Vagina (tissue), 2 donors: ENCODE data around the gene TICAM1. TPM values are rescaled to one million over a fixed set of nuclear protein-coding genes. Genes with fewer than 3 reads are reported as not detected.
"Not testable (repeated sequence)": the region's sequence is repeated elsewhere in the genome, so short reads cannot be mapped to it uniquely, and the experiment has no call there.

Experiments used
- DNase-seq, 2 donors: peaks; one replicate each; pipeline ENCODE4 v3.0.0-alpha.2; 2017; ENCODE audit errors: extremely low spot score in 2 of 2
- H3K27ac ChIP-seq: fragments of 200-600 bp; sonication (generic); one replicate; pipeline ENCODE4 v1.5.1; 2019
- H3K27me3 ChIP-seq: fragments of 200-600 bp; sonication (generic); one replicate; pipeline ENCODE4 v1.5.1; 2019
- H3K36me3 ChIP-seq, 2 donors: fragments of 200-600 bp; sonication (generic); one replicate each; pipeline ENCODE4 v1.5.1; 2017 to 2019
- H3K4me1 ChIP-seq: fragments of 200-600 bp; sonication (generic); one replicate; pipeline ENCODE4 v1.5.1; 2019
- H3K4me3 ChIP-seq, 2 donors: fragments of 200-600 bp; sonication (generic); 1 replicate in 1 of 2; 2 replicates in 1 of 2; pipeline ENCODE4 v1.5.1; 2016 to 2019
- H3K9me3 ChIP-seq: fragments of 200-600 bp; sonication (generic); one replicate; pipeline ENCODE4 v1.5.1; 2019
- POLR2A ChIP-seq, 2 donors: fragments of 450-650 bp; IDR thresholded peaks; one replicate each; pipeline ENCODE4 v1.6.1; 2017; ENCODE audit warnings: antibody characterized with exemption in 2 of 2, mild to moderate bottlenecking in 2 of 2, moderate library complexity in 2 of 2
- POLR2AphosphoS5 ChIP-seq, 2 donors: sonication (generic); formaldehyde crosslinking; IDR thresholded peaks; one replicate each; pipeline ENCODE4 v1.9.0; 2017; ENCODE audit warnings: antibody characterized with exemption in 2 of 2, mild to moderate bottlenecking in 2 of 2, low read depth in 1 of 2; ENCODE audit not compliant: insufficient read depth in 1 of 2
- intact Hi-C: fragments of 100-400 bp; cut with DNase I; formaldehyde crosslinking; loops from one replicate; pipeline ENCODE4 v1.15.1; 2023
- total RNA-seq: library from RNA; depleted of rRNA; stranded (reverse); fragments of >200 nt; gene quantifications from one replicate; pipeline ENCODE4 v1.2.3, GENCODE V29; 2016
- TF ChIP-seq, protein P1 (sequence below), 3 experiments: fragments of 450-650 bp in 2 of 3; fragments of 200-600 bp in 1 of 3; sonication (generic) in 1 of 3; IDR thresholded peaks; one replicate each; pipeline ENCODE4 v1.5.1; 2017 to 2019; ENCODE audit warnings: antibody characterized with exemption in 3 of 3, mild to moderate bottlenecking in 2 of 3, moderate library complexity in 2 of 3

TICAM1 gene
- total RNA-seq, 1 donor from 2014 or later: 16.5 TPM

DNA sequence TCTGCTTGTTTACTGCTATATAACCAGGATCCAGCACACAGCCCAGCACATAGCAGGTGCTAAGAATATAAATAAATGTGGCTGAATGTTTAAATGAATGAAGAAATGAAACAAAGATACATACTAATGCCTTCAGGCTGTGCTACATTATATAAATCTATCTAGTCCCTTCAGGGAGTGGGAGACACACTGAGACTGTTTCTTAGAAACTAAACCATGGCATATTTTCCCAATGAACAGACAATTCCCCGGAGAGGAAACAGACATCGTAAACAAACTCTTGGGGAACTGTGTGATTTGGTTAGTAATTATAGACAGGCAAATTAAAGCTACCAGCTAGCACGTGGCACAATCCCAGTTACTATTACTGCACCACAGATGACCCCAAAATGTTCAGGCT lies 49.7 kb downstream of the TICAM1 start:
- no peaks in the 10 kb centered on the region for H3K9me3 ChIP-seq
- H3K4me3 ChIP-seq: no peak overlapping the region
- intact Hi-C loops: no loop called here
- H3K4me1 ChIP-seq: peaks cover 4% of the 10 kb centered on the region
- H3K27ac ChIP-seq: no peak overlapping the region
- H3K27me3 ChIP-seq: no peaks in the 10 kb centered on the region
- no peak for DNase-seq
- H3K36me3 ChIP-seq: no peaks in the 10 kb centered on the region
- TF ChIP-seq, protein P1, sequence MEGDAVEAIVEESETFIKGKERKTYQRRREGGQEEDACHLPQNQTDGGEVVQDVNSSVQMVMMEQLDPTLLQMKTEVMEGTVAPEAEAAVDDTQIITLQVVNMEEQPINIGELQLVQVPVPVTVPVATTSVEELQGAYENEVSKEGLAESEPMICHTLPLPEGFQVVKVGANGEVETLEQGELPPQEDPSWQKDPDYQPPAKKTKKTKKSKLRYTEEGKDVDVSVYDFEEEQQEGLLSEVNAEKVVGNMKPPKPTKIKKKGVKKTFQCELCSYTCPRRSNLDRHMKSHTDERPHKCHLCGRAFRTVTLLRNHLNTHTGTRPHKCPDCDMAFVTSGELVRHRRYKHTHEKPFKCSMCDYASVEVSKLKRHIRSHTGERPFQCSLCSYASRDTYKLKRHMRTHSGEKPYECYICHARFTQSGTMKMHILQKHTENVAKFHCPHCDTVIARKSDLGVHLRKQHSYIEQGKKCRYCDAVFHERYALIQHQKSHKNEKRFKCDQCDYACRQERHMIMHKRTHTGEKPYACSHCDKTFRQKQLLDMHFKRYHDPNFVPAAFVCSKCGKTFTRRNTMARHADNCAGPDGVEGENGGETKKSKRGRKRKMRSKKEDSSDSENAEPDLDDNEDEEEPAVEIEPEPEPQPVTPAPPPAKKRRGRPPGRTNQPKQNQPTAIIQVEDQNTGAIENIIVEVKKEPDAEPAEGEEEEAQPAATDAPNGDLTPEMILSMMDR (IDR thresholded peaks at IDR 0.05): no peak
- no peak for TF ChIP-seq POLR2AphosphoS5 (IDR thresholded peaks at IDR 0.05; ENCODE audit: insufficient read depth in 1 of 2, low read depth in 1 of 2)
- no peak for TF ChIP-seq POLR2A (IDR thresholded peaks at IDR 0.05)

DNA sequence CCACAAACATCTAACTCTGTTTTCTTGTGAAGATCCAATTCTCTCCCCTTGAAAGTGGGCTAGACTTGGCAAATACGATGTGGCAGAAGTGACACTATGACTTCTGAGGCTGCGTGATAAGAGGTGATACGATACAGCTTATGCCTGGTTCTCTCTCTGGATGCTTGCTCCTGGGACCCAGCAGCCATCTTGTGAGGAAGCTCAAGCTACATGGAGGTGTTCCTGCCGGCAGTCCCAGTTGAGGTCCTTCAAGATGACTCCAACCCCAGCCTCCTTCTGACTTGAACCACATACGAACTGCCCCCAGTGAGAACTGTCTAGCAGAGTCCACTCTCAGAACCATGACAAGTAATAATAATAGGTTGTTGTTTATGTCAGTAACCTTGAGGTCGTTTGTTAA lies 50.7 kb downstream of the TICAM1 start:
- no peak for DNase-seq
- Histone ChIP-seq H3K27ac (no peak overlapping the region), H3K27me3 (no peaks in the 10 kb centered on the region), H3K4me1 (peaks cover 4% of the 10 kb centered on the region), H3K36me3 (no peaks in the 10 kb centered on the region), H3K9me3 (no peaks in the 10 kb centered on the region), H3K4me3 (no peak overlapping the region)
- intact Hi-C loops: no loop called here
- TF ChIP-seq POLR2AphosphoS5 (IDR thresholded peaks at IDR 0.05; ENCODE audit: insufficient read depth in 1 of 2, low read depth in 1 of 2) (no peak), POLR2A (IDR thresholded peaks at IDR 0.05) (no peak)
- TF ChIP-seq, protein P1 (IDR thresholded peaks at IDR 0.05): no peak

DNA sequence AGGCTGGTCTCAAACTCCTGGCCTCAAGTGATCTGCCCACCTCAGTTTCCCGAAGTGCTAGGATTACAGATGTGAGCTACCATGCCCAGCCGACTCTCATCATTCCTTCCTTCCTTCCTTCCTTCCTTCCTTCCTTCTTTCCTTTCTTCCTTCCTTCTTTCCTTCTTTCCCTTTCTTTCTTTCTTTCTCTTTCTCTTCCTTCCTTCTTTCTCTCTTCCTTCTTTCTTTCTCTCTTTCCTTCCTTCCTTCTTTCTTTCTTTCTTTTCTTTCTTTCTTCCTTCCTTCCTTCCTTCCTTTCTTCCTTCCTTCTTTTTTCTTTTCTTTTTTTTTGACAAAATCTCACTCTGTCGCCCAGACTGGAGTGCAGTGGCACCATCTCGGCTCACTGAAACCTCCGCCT lies 53.4 kb downstream of the TICAM1 start:
- intact Hi-C loops, H3K4me3 ChIP-seq, H3K9me3 ChIP-seq, H3K4me1 ChIP-seq, H3K36me3 ChIP-seq, H3K27me3 ChIP-seq, H3K27ac ChIP-seq, DNase-seq: not testable (repeated sequence)

GRCh38 chr19:4776436-4777211 lies 54.9 kb downstream of the TICAM1 start:
- Histone ChIP-seq H3K4me3 (no peak overlapping the region), H3K4me1 (no peaks in the 10 kb centered on the region), H3K27me3 (no peaks in the 10 kb centered on the region), H3K9me3 (no peaks in the 10 kb centered on the region), H3K36me3 (no peaks in the 10 kb centered on the region), H3K27ac (no peak overlapping the region)
- intact Hi-C loops: no loop called here
- DNase-seq: no peak
- no peak for TF ChIP-seq POLR2AphosphoS5 (IDR thresholded peaks at IDR 0.05; ENCODE audit: insufficient read depth in 1 of 2, low read depth in 1 of 2)

DNA sequence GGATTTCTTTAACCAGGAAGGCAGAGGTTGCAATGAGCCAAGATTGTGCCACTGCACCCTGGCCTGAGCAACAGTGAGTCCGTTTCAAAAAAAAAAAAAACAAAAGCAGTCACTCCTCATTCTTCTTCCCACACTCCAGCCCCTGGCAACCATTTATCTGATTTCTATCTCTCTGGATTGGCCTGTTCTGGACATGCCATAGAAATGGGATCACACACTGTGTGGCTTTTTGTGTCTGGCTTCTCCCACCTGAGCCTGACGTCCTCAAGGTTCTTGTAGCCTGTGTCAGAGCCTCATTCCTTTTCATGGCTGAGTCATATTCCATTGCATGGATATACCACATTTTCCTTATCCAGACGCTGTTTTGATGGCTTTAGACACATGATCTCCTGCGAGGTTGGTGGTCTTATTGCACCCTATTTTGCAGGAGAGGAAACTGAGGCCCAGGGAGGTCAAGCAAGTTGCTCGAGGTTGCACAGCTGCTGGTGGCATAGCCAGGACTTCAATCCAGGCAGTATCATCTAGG lies 55.8 kb downstream of the TICAM1 start:
- no peak for DNase-seq
- no peaks in the 10 kb centered on the region for H3K9me3 ChIP-seq
- no peak overlapping the region for H3K4me3 ChIP-seq
- H3K27ac ChIP-seq: no peak overlapping the region
- no peaks in the 10 kb centered on the region for H3K36me3 ChIP-seq
- TF ChIP-seq POLR2A (IDR thresholded peaks at IDR 0.05): no peak
- no peaks in the 10 kb centered on the region for H3K4me1 ChIP-seq
- intact Hi-C loops: no loop called here
- H3K27me3 ChIP-seq: no peaks in the 10 kb centered on the region

- no peaks in the 10 kb centered on the region for H3K27me3 ChIP-seq
Measured at GRCh38 chr19:4774136-4774535, 57.4 kb downstream of the TICAM1 start.

More at GRCh38 chr19:4774136-4774535, 57.4 kb downstream of the TICAM1 start:
- no peak for TF ChIP-seq POLR2AphosphoS5 (IDR thresholded peaks at IDR 0.05; ENCODE audit: insufficient read depth in 1 of 2, low read depth in 1 of 2)
- no peak for TF ChIP-seq POLR2A (IDR thresholded peaks at IDR 0.05)
- TF ChIP-seq, protein P1 (IDR thresholded peaks at IDR 0.05): no peak
- intact Hi-C loops: no loop called here
- Histone ChIP-seq H3K27ac (no peak overlapping the region), H3K36me3 (no peaks in the 10 kb centered on the region), H3K4me1 (no peaks in the 10 kb centered on the region), H3K9me3 (no peaks in the 10 kb centered on the region), H3K4me3 (no peak overlapping the region)
- no peak for DNase-seq
